K562 (cell line): Measurements from ENCODE around the gene MRPL58. TPM values are rescaled to one million over a fixed set of nuclear protein-coding genes. Genes with fewer than 3 reads are reported as not detected.

Source experiments
- ATAC-seq: fragments of 200-7000 bp; cut with Tn5 transposase; 3 replicates; pipeline ENCODE4 v1.9.1; 2020; ENCODE audit warnings: moderate library complexity
- BruUV-seq: library from RNA; stranded (reverse); fragments of 400-500 nt; replicated peaks from 2 replicates; lab custom pipeline; 2021; lab: Mats Ljungman, UMichigan
- CTCF ChIA-PET: fragments of 300-600 bp; formaldehyde crosslinking; extraction: SDS; loops from one replicate; lab custom pipeline; 2021; ENCODE audit warnings: low intra/inter-chr PET ratio; lab: Yijun Ruan, JAX
- POLR2A ChIA-PET: fragments of 300-600, 350-650 bp; sonication (Branson Sonifier 250); formaldehyde crosslinking; extraction: SDS; loops from one replicate; lab custom pipeline; 2021; ENCODE audit warnings: antibody characterized with exemption, inconsistent platforms; lab: Yijun Ruan, JAX
- DNase-seq, 4 experiments: peaks; one replicate each; pipeline versions ENCODE4 v3.0.0 to v3.0.0-alpha.2; 2011 to 2018; ENCODE audit warnings: low spot score in 3 of 4, mixed read lengths in 3 of 4; ENCODE audit errors: extremely low read depth in 1 of 4
- FAIRE-seq: peaks from 2 replicates; lab custom pipeline; 2011; peaks lifted over from hg19 to GRCh38; lab: Jason Lieb, UNC
- H2AFZ ChIP-seq: 2 replicates; pipeline ENCODE4 v1.6.0; 2011; ENCODE audit warnings: low read depth, low read length, control low read depth, inconsistent platforms
- H3K27ac ChIP-seq: fragments of 200-600 bp; 3 replicates; pipeline ENCODE4 v1.8.0; 2011; ENCODE audit warnings: low read depth, mild to moderate bottlenecking, control low read depth, inconsistent platforms, low read length, moderate library complexity, mixed read lengths; ENCODE audit errors: extremely low read depth
- H3K27me3 ChIP-seq, 2 experiments: fragments of 300-600 bp in 1 of 2; 2 replicates in 1 of 2; 3 replicates in 1 of 2; pipeline versions ENCODE4 v1.6.0 to v1.8.0; 2011; ENCODE audit warnings: inconsistent platforms in 2 of 2, low read length in 2 of 2, mild to moderate bottlenecking in 1 of 2, mixed read lengths in 1 of 2, moderate library complexity in 1 of 2; ENCODE audit not compliant: control insufficient read depth in 2 of 2, insufficient read depth in 2 of 2
- H3K36me3 ChIP-seq: fragments of 300-600 bp; 3 replicates; pipeline ENCODE4 v1.8.0; 2011; ENCODE audit warnings: mild to moderate bottlenecking, low read length, inconsistent platforms; ENCODE audit not compliant: control insufficient read depth, insufficient read depth
- H3K4me1 ChIP-seq, 2 experiments: fragments of 200-600 bp in 1 of 2; replicated peaks in 1 of 2; 2 replicates in 1 of 2; 3 replicates in 1 of 2; pipeline versions ENCODE4 v1.5.1 to v1.8.0; 2011; ENCODE audit warnings: inconsistent platforms in 2 of 2, low read length in 2 of 2, mild to moderate bottlenecking in 1 of 2, mixed read lengths in 1 of 2, moderate library complexity in 1 of 2; ENCODE audit not compliant: control insufficient read depth in 2 of 2, insufficient read depth in 2 of 2
- H3K4me2 ChIP-seq: 2 replicates; pipeline ENCODE4 v1.6.1; 2011; ENCODE audit warnings: low read length, control low read depth, inconsistent platforms, mixed read lengths; ENCODE audit not compliant: insufficient read depth
- H3K4me3 ChIP-seq: fragments of 200-600 bp; sonication (generic), shearing (Covaris generic); 2 replicates; pipeline ENCODE4 v1.5.1; 2016; ENCODE audit warnings: control low read depth, inconsistent platforms
- H3K79me2 ChIP-seq: fragments of 200-600 bp; 3 replicates; pipeline ENCODE4 v1.8.0; 2011; ENCODE audit warnings: low read length, inconsistent platforms; ENCODE audit not compliant: control insufficient read depth, insufficient read depth
- H3K9ac ChIP-seq, 2 experiments: 2 replicates each; pipeline versions ENCODE4 v1.6.0 to v1.6.1; 2011; ENCODE audit warnings: low read depth in 2 of 2, low read length in 2 of 2, control low read depth in 1 of 2, inconsistent platforms in 1 of 2, mild to moderate bottlenecking in 1 of 2, mixed read lengths in 1 of 2; ENCODE audit not compliant: insufficient read depth in 1 of 2
- H3K9me1 ChIP-seq: one replicate; pipeline ENCODE4 v1.6.0; 2011; ENCODE audit warnings: inconsistent platforms, mild to moderate bottlenecking, low read length, moderate library complexity; ENCODE audit not compliant: control insufficient read depth, insufficient read depth
- H3K9me3 ChIP-seq: replicated peaks from 2 replicates; pipeline ENCODE4 v1.5.1; 2011; ENCODE audit warnings: low read depth, low read length, inconsistent platforms; ENCODE audit not compliant: control insufficient read depth, insufficient read depth
- H4K20me1 ChIP-seq: replicated peaks from 2 replicates; pipeline ENCODE4 v1.6.1; 2011; ENCODE audit warnings: low read length, inconsistent platforms, mixed read lengths; ENCODE audit not compliant: control insufficient read depth, insufficient read depth
- BRD9 ChIP-seq: fragments of 450-650 bp; IDR thresholded peaks from 2 replicates; pipeline ENCODE4 v1.6.1; 2018; ENCODE audit warnings: low read depth; ENCODE audit not compliant: partially characterized antibody
- MCM5 ChIP-seq: fragments of 450-650 bp; IDR thresholded peaks from 2 replicates; pipeline ENCODE4 v1.6.1; 2016; ENCODE audit warnings: low read depth
- PYGO2 ChIP-seq: fragments of 450-650 bp; IDR thresholded peaks from 2 replicates; pipeline ENCODE4 v1.6.1; 2016; ENCODE audit warnings: mild to moderate bottlenecking, missing genetic modification characterization, moderate library complexity, missing compliant biosample characterization
- WGBS: fragments of 100-300 bp; shearing (Covaris generic); methylation state at CpG from one replicate; pipeline ENCODE4 v1.1.6; 2016; ENCODE audit warnings: low coverage, mixed read lengths; ENCODE audit not compliant: insufficient coverage; ENCODE audit errors: missing lambda C conversion rate; 5-methylcytosine and 5-hydroxymethylcytosine counted together
- in situ Hi-C: fragments of 300-500 bp; cut with MboI; formaldehyde crosslinking; loops from 4 replicates; pipeline ENCODE4 v1.15.0; 2018; ENCODE audit warnings: inconsistent platforms, mixed read lengths
- intact Hi-C: fragments of 100-400 bp; cut with micrococcal nuclease; formaldehyde crosslinking; loops from 2 replicates; pipeline ENCODE4 v1.14.2; 2022
- polyA plus RNA-seq, 8 experiments: library from polyadenylated mRNA; depleted of rRNA in 4 of 8; stranded (reverse) in 5 of 8; unstranded in 3 of 8; fragments of >200 nt; fragmentation: Nextera tagmentation in 2 of 8; fragmentation: Illumina TruSeq in 1 of 8; extraction: Ambion mirVana in 2 of 8; extraction: Trizol in 1 of 8; gene quantifications; 2 replicates each; pipeline versions ENCODE4 v1.2.1 to v1.2.3, GENCODE V29; 2011 to 2014; ENCODE audit warnings: inconsistent platforms in 1 of 8, missing spikeins in 1 of 8
- total RNA-seq, 7 experiments: library from RNA; depleted of rRNA in 6 of 7; stranded (reverse); fragments of >200 nt in 6 of 7; fragmentation: Illumina TruSeq in 2 of 7; extraction: Trizol in 2 of 7; gene quantifications; 2 replicates each; pipeline versions ENCODE4 v1.2.1 to v1.2.3, GENCODE V29; 2011 to 2021; ENCODE audit warnings: low replicate concordance in 1 of 7
- TF ChIP-seq, protein P1 (sequence below): sonication (generic); formaldehyde crosslinking; IDR thresholded peaks from 2 replicates; pipeline ENCODE4 v1.8.0; 2022; ENCODE audit warnings: missing genetic modification reagents, mild to moderate bottlenecking, borderline replicate concordance
- TF ChIP-seq, protein P2 (sequence below): fragments of 150-350 bp; IDR thresholded peaks from 2 replicates; pipeline ENCODE4 v1.6.1; 2014; ENCODE audit warnings: low read depth, mild to moderate bottlenecking, low read length, borderline replicate concordance

Gene MRPL58
- total and polyA plus RNA-seq, 9 of the 15 experiments (the other 6 are each of a cell fraction or from before 2014, with no cell fraction given): 30.8 to 107 (median 72.4) TPM

DNA sequence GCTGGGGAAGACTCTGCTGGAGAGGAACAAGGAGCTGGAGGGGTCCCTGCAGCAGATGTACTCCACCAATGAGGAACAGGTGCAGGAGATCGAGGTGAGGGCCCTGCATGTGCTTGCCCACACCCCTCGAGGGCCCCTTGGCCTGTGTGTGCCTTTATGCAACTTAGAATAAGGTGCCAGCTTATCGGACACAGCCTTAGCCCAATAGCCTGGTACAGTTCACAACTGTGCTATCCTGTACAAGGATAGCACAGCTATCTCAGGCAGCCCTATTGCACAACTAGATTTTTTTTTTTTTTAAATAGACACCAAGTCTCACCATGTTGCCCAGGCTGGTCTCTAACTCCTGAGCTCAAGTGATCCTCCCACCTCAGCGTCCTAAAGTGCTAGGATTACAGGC lies 12.9 kb upstream of the MRPL58 start (continued):
- TF ChIP-seq, protein P1, sequence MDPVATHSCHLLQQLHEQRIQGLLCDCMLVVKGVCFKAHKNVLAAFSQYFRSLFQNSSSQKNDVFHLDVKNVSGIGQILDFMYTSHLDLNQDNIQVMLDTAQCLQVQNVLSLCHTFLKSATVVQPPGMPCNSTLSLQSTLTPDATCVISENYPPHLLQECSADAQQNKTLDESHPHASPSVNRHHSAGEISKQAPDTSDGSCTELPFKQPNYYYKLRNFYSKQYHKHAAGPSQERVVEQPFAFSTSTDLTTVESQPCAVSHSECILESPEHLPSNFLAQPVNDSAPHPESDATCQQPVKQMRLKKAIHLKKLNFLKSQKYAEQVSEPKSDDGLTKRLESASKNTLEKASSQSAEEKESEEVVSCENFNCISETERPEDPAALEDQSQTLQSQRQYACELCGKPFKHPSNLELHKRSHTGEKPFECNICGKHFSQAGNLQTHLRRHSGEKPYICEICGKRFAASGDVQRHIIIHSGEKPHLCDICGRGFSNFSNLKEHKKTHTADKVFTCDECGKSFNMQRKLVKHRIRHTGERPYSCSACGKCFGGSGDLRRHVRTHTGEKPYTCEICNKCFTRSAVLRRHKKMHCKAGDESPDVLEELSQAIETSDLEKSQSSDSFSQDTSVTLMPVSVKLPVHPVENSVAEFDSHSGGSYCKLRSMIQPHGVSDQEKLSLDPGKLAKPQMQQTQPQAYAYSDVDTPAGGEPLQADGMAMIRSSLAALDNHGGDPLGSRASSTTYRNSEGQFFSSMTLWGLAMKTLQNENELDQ: no peak

DNA sequence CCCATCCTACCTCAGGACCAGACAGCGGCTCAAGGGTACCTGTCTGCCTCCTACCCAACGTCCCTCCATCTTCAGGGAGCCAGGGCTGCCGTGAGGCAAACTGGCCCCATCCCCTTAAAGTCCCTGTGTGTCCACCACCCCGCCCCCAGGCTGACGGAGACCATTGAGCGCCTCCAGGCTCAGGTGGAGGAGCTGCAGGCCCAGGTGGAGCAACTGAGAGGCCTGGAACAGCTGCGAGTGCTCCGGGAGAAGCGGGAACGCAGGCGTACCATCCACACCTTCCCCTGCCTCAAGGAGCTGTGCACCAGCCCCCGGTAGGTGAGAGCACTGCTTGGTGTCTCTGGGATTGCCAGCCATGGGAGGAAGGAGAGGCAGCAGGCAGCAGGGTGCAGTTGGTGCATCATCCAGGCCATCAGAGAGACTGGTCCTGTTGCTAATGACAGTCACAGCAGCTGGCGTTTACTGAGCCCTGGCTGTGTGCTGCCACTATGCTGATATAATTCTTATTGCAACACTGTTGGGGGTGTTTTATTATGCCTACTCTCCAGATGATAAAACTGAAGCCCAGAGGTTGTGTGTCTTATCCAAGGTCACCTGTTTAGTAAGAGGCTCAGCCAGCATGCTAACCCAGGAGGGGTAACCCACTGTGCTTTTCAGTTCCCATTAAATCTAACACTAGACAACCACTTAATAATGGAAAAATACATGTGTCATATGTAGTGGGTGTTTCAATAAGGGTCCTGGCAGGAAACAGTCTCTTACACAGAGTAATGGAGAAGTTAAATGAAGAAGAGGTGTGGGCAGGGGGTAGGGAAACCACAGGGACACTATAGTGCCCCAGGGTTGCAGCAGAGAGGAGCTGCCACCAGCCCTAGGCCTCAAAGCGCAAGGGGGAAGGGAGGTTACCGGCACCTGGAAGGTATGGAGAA lies 10.3 kb upstream of the MRPL58 start:
- FAIRE-seq (no peak), ATAC-seq (no peak), DNase-seq (no peak)
- TF ChIP-seq MCM5 (no peak), PYGO2 (tag) (no peak), BRD9 (no peak)
- TF ChIP-seq, protein P2, sequence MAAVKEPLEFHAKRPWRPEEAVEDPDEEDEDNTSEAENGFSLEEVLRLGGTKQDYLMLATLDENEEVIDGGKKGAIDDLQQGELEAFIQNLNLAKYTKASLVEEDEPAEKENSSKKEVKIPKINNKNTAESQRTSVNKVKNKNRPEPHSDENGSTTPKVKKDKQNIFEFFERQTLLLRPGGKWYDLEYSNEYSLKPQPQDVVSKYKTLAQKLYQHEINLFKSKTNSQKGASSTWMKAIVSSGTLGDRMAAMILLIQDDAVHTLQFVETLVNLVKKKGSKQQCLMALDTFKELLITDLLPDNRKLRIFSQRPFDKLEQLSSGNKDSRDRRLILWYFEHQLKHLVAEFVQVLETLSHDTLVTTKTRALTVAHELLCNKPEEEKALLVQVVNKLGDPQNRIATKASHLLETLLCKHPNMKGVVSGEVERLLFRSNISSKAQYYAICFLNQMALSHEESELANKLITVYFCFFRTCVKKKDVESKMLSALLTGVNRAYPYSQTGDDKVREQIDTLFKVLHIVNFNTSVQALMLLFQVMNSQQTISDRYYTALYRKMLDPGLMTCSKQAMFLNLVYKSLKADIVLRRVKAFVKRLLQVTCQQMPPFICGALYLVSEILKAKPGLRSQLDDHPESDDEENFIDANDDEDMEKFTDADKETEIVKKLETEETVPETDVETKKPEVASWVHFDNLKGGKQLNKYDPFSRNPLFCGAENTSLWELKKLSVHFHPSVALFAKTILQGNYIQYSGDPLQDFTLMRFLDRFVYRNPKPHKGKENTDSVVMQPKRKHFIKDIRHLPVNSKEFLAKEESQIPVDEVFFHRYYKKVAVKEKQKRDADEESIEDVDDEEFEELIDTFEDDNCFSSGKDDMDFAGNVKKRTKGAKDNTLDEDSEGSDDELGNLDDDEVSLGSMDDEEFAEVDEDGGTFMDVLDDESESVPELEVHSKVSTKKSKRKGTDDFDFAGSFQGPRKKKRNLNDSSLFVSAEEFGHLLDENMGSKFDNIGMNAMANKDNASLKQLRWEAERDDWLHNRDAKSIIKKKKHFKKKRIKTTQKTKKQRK: no peak
- POLR2A ChIA-PET: interaction anchor here (0.7 to 7.2 kb wide), 5 partner anchors 10 to 132 kb away, joined by 3 to 56 read pairs (median 4); partner anchors contain the start of genes CDR2L and MRPL58
- Histone ChIP-seq H3K79me2 (no peaks in the 10 kb centered on the region), H3K9ac (no peak overlapping the region), H3K4me1 (peaks cover 8 to 25% of the 10 kb centered on the region in 2 experiments; a peak in 4 of 5 replicates), H3K36me3 (peaks cover 24% of the 10 kb centered on the region; the same call in 1 of the 3 replicates), H3K4me2 (no peak overlapping the region), H3K4me3 (no peak overlapping the region), H4K20me1 (no peaks in the 10 kb centered on the region), H3K9me3 (no peaks in the 10 kb centered on the region), H3K9me1 (peaks cover 3% of the 10 kb centered on the region), H3K27ac (no peak overlapping the region), H3K27me3 (no peaks in the 10 kb centered on the region), H2AFZ (no peak overlapping the region)
- in situ Hi-C loops: no loop called here
- no TSS peak for BruUV-seq
- 74% methylated on average over 15 of the region's 15 CpGs for WGBS
- CTCF ChIA-PET: no interaction called here
- intact Hi-C loops: loop anchor here (10.0 kb wide), 1 partner anchor 77 kb away; the partner anchor contains the start of genes OTOP2 and USH1G
